ENCODE results near the gene MSX1.
"Not testable (repeated sequence)": the region's sequence is repeated elsewhere in the genome, so short reads cannot be mapped to it uniquely, and the experiment has no call there.

The MSX1 gene

GRCh38 chr4:4859325-4859798 is at the start of gene MSX1:
Gene MSX1 (plus strand): TSS chr4:4859665. CDS start chr4:4859900, 235 bp downstream.
- no peak for DNase-seq

GRCh38 chr4:4810092-4810774 is 49.2 kb upstream of the MSX1 start:
- no peak for DNase-seq

DNA sequence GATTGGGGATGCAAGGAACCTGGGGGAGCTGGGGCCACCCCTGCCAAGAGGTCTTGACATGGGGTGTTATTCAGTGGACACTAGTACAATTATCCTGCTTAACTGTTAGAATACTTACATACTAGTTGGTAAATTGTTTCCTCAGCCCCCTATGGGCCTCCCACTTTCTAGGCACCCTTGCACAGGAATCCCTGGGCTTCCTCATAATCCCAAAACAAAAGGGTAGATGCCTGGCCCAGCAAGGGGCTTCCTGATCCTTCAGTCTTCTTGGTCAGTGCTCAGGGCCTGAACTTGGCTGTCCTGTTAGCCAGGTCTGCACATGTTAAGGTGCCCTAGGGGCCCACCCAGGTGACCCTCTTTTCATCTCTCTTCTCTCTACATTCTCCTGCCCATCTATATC is 48.7 kb upstream of the MSX1 start:
- DNase-seq, result no peak

GRCh38 chr4:4812145-4812794 is 47.2 kb upstream of the MSX1 start:
- no peak for DNase-seq

GRCh38 chr4:4818415-4819212 is 40.9 kb upstream of the MSX1 start:
- DNase-seq, result no peak

GRCh38 chr4:4819213-4819606 is 40.3 kb upstream of the MSX1 start:
- DNase-seq, result no peak

GRCh38 chr4:4820261-4820660 is 39.2 kb upstream of the MSX1 start:
- DNase-seq, result no peak

- no peak for DNase-seq
Measured at GRCh38 chr4:4820739-4821138, 38.7 kb upstream of the MSX1 start.

GRCh38 chr4:4821577-4821976 is 37.9 kb upstream of the MSX1 start:
- no peak for DNase-seq

DNA sequence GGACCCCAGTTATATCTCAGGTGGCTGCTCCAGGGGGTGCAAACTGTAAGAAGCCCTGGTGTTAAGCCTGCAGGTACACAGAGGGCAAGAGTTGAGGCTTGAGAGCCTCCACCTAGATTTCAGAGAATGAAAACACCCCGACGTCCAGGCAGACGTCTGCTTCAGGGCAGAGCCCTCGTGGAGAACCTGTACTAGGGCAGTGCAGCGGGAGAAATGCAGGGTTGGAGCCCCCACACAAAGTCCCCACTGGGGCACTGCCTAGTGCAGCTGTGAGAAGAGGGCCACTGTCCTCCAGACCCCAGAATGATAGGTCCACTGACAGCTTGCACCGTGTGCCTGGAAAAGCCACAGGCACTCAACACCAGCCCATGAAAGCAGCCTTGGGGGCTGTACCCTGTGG is 37.2 kb upstream of the MSX1 start:
- DNase-seq, result not testable (repeated sequence)

GRCh38 chr4:4823621-4824162 is 35.8 kb upstream of the MSX1 start:
- no peak for DNase-seq

GRCh38 chr4:4824232-4824631 is 35.2 kb upstream of the MSX1 start:
- DNase-seq, result no peak

GRCh38 chr4:4825431-4825830 is 34.0 kb upstream of the MSX1 start:
- no peak for DNase-seq

GRCh38 chr4:4829837-4830236 is 29.6 kb upstream of the MSX1 start:
- no peak for DNase-seq

- DNase-seq, result no peak
Measured at GRCh38 chr4:4831266-4831665, 28.2 kb upstream of the MSX1 start.

DNA sequence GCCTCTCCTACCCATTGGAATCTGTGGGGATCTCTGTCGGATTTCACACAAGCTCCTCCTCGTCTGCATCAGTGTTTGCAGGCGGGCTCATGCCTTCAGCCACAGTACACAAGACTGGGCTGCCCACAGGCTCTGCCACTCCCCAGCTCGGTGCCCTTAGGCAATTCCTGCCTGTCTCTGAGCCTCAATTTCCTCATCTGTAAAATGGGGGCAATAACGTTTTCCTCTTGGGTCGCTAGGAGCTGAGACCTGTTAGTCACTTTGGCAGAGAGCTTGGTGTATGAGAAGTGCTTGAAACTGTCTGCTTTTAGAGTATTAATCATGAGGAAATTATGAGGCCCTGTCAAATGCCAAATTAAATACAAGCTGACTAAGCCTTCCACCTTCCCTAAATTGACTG is 27.6 kb upstream of the MSX1 start:
- no peak for DNase-seq

GRCh38 chr4:4836044-4836443 is 23.4 kb upstream of the MSX1 start:
- no peak for DNase-seq

- no peak for DNase-seq
Measured at GRCh38 chr4:4837316-4837715, 22.1 kb upstream of the MSX1 start.

DNA sequence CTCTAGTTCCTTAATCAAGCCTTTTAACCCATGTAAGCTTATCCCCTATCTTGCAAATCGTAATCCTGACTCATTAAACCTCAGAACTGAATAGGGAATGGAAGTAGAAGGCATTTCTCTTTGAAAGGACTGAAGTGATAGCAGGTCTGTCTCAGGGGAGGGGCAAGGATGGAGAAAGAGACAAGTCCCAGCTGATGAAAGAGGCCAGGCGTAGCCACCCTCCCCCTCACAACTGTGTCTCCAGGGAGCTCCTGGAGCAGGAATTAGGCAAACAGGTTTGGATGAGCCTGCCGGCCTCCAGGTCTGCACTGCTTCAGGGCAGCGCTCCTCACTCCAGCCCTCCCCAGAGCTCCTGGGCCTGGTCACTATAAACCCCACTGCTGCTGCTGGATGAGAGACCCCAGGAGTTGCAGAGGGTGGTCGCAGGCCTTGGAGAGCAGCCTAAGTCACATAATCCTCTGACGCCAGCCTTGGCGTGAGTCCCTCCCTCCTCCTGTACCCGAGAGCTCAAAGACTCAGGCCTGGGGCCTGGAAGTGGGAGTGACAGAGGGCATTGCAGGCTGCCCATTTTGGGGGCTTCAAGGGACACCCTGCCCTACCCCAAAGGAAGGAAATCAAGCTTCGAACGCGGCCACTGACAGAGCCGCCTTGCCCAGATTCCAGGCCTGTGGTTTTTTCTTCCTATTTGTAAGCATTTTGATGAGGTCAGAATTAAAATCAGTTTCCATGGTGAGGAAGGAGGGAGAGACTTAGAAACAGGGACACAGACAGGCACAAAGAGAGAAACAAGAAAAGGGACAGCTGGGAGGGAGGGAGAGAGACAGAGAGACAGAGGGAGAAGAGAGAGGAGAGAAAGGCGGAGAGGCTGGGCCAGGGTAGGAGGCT is 21.2 kb upstream of the MSX1 start:
- no peak for DNase-seq

- no peak for DNase-seq
Measured at GRCh38 chr4:4838936-4839810, 20.3 kb upstream of the MSX1 start.

- no peak for DNase-seq
Measured at GRCh38 chr4:4840351-4840750, 19.1 kb upstream of the MSX1 start.

DNA sequence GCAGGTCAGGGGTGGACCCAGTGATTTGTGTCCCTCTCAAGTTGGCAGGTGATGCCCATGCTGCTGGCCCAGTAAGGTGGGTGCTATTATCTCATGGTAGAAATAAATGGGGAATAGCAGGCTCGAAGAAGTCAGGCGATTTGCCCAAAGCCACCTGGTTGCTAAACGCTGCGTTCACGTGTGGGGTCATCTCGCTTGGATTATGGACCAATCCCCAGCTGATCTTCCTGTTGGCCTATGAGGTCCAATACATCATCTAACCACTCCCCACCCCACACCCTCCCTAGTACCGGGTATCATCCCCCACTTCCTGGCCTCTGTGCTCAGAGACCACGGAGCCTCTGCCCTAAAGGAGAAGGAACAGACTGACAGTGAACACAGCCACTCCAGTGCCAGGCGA is 18.3 kb upstream of the MSX1 start:
- DNase-seq, result no peak

Data from bone marrow (tissue), 2 donors.